Muscle layer of colon (tissue), 2 donors: ENCODE measurements around the gene FIZ1.
A peak's percentile ranks its signal among the peaks of the same experiment; 100 is the strongest.

Experiments used
- H3K27ac ChIP-seq: one replicate; pipeline ENCODE4 v1.7.0; 2013; ENCODE audit warnings: low read depth, mild to moderate bottlenecking, low read length, moderate library complexity
- H3K27me3 ChIP-seq, 2 donors: one replicate each; pipeline ENCODE4 v1.7.0; 2013; ENCODE audit warnings: low read length in 2 of 2, mild to moderate bottlenecking in 2 of 2; ENCODE audit not compliant: insufficient read depth in 2 of 2, control insufficient read depth in 1 of 2
- H3K36me3 ChIP-seq: one replicate; pipeline ENCODE4 v1.7.0; 2013; ENCODE audit warnings: mild to moderate bottlenecking, low read length; ENCODE audit not compliant: insufficient read depth
- H3K4me1 ChIP-seq: one replicate; pipeline ENCODE4 v1.7.0; 2013; ENCODE audit warnings: mild to moderate bottlenecking, low read length; ENCODE audit not compliant: insufficient read depth
- H3K4me3 ChIP-seq, 2 donors: one replicate each; pipeline ENCODE4 v1.7.0; 2013; ENCODE audit warnings: low read length in 2 of 2, low read depth in 1 of 2, mild to moderate bottlenecking in 1 of 2, moderate library complexity in 1 of 2
- H3K9ac ChIP-seq: one replicate; pipeline ENCODE4 v1.7.0; 2013; ENCODE audit warnings: low read length
- H3K9me3 ChIP-seq: one replicate; pipeline ENCODE4 v1.7.0; 2013; ENCODE audit warnings: mild to moderate bottlenecking, low read length
- donor health status: abdominal sarcoma.
- donor health status: Adenocarcinoma of cecum.

Gene FIZ1

DNA sequence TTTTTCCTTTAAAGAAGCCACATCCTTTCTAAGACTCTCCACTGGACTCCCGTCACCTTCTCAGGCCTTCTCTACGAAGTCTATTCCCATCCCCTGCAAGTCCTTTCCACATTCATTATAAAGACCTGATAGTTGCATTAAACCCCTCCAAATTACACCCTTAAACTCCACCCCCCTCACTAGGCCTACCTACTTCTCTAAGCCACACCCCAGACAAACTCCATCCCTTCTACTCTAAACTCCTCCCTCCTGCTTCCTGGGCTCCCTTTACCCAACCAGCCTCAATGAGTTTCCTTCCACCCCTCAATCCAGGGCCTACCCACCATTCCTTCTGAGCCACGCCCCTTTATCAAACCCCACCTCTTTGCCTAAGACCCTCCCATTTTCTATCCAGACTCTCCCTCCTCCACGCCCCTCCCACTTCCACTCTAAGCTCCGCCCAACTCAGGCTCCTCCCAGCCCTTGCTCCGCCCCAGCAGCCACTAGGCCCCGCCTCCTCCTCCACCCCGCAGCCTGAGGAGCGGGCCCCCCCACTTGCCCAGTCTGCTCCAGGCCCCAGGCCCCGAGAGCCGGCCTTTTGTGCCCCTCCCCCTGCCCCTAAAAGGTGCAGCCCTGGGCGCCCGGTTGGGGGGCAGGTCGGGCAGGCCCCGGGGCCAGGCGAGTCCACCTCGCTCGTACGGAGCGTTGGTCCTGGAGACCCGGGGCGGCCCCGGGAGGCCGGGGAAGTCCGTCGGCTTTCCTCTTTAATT is 424 bp downstream of the FIZ1 start:
- H3K9ac ChIP-seq: no peak overlapping the region
- no peaks in the 10 kb centered on the region for H3K9me3 ChIP-seq
- H3K27ac ChIP-seq: peak overlapping the region; percentile 99
- H3K4me3 ChIP-seq: peak overlapping the region; percentile 75 to 91
- no peaks in the 10 kb centered on the region for H3K27me3 ChIP-seq
- H3K4me1 ChIP-seq: peaks cover 18% of the 10 kb centered on the region
- H3K36me3 ChIP-seq: peaks cover 20% of the 10 kb centered on the region

DNA sequence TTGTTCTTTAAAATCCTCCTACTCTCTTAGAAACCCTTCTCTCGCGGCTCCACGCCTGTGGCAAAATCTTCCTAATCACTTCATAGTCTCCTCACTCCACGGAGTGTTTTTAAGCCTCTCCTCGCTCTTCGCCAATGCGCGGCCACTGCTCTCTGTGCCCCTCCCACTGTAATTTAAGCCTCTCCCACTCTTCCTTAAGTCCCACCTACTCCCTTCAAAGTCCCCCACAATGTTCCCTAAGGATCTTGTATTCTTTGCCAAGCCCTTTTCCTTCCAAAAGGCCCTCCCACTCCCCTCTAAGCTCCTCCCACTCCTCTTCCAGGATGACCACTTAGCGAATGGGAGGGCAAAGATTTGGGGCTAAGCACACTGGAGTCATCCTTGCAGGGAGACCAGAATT is 1.3 kb downstream of the FIZ1 start:
- H3K4me3 ChIP-seq: no peak overlapping the region

DNA sequence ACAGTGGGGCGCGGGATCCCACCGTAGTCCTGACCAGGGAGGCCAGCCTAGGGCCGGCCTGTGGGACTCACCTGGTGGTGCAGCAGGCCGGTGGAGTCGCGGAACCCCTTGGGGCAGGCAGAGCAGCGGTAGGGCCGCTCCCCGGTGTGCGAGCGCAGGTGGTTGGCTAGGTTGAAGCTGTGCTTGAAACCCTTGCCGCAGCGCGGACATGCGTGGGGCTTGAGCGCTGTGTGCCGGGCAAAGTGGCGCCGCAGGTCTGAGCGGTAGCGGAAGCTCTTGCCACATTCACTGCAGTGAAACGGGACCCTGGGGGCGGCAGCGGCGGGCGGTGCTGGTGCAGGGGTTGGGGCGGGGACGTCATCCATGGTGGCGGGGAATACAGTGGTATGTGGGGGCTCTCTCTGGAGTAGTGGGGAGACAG is 1.8 kb downstream of the FIZ1 start:
- H3K27me3 ChIP-seq: no peaks in the 10 kb centered on the region
- no peak overlapping the region for H3K4me3 ChIP-seq
- peaks cover 20% of the 10 kb centered on the region for H3K36me3 ChIP-seq
- no peak overlapping the region for H3K27ac ChIP-seq
- H3K9me3 ChIP-seq: no peaks in the 10 kb centered on the region
- H3K4me1 ChIP-seq: peaks cover 18% of the 10 kb centered on the region
- H3K9ac ChIP-seq: no peak overlapping the region

More for the DNA sequence above, 1.3 kb downstream of the FIZ1 start:
- no peaks in the 10 kb centered on the region for H3K9me3 ChIP-seq
- no peak overlapping the region for H3K9ac ChIP-seq
- H3K27ac ChIP-seq: no peak overlapping the region
- peaks cover 18% of the 10 kb centered on the region for H3K4me1 ChIP-seq
- H3K27me3 ChIP-seq: no peaks in the 10 kb centered on the region
- peaks cover 20% of the 10 kb centered on the region for H3K36me3 ChIP-seq

DNA sequence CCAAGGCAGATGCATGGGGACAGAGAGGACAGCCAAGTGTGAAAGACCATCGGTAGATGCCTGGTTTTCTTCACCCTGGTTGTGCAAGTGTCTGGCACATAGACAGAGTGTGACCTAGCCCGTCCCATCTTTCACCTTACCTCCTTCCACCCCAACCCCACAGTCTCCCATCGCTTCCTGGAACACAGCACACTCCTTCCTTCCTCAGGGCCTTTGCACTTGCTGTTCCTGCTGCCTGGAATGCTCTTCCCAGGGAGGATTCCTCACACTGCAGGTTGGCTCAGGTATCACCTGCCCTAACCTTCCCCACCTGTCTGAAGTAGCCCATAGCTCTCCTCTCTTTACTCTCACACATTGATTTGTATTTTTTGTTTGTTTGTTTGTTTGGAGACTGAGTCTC is 3.0 kb downstream of the FIZ1 start:
- peaks cover 25% of the 10 kb centered on the region for H3K36me3 ChIP-seq
- H3K4me1 ChIP-seq: peaks cover 15% of the 10 kb centered on the region
- H3K4me3 ChIP-seq: no peak overlapping the region
- no peaks in the 10 kb centered on the region for H3K9me3 ChIP-seq
- H3K9ac ChIP-seq: no peak overlapping the region
- no peaks in the 10 kb centered on the region for H3K27me3 ChIP-seq
- H3K27ac ChIP-seq: no peak overlapping the region

DNA sequence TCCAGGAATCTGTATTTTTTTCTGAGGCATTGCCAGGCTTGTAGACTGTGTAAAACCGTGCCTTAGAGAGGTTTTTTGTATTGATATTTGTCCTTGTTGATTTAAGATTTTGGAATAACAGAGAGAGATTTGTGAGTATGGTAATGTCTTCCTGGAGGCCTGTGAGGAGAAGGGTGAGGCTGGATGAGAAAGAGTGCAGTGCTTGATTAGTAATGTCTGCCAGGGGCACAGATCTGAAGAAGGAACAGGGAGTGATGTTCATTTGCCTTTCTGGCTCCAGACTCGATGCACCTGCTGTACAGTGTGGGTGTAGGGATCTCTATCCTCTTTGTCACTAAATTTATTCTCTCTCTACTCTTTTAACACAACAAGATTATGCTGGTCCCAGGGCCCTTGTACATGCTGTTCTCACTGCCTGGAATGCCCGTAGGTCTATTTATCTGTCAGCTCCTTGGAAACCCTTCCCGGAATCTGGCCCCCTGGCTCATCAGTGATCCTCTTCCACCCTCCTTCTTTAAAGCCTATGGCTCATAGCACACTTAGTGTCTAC is 4.2 kb downstream of the FIZ1 start:
- H3K4me1 ChIP-seq: peaks cover 8% of the 10 kb centered on the region
- H3K9ac ChIP-seq: no peak overlapping the region
- no peak overlapping the region for H3K4me3 ChIP-seq
- no peaks in the 10 kb centered on the region for H3K9me3 ChIP-seq
- H3K36me3 ChIP-seq: peaks cover 27% of the 10 kb centered on the region
- no peak overlapping the region for H3K27ac ChIP-seq
- H3K27me3 ChIP-seq: no peaks in the 10 kb centered on the region

DNA sequence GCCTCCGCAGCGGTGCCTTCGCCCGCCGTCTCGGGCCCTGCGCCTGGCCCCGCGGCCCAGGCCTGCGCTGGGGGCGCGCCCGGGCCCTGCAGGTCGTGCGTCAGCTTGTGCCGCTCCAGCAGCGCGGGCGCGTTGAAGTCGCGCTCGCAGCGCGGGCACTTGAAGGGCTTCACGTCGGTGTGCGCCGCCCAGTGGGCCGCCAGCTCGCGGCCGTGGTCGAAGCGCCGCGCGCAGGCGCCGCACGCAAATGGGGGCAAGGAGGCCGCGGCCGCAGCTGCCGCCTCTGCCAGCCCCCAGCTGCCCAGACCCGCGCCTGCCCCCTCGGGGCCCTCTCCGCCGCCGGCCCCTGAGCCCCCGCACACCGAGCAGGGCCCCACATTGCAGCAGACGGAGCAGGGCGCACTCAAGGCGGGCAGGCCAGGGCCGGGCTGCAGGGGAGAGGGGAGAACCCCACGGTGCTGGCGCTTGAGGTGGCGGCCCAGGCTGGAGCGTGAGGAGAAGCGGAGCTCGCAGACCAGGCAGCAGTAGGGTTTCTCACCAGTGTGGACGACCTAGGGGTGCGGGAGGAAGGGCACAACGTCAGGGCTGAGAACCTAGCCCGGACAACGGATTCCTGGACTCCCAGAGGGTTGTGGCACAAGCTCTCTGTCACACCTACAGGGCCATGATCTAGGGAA is 6.1 kb downstream of the FIZ1 start:
- Histone ChIP-seq H3K27me3 (no peaks in the 10 kb centered on the region), H3K9me3 (no peaks in the 10 kb centered on the region), H3K27ac (no peak overlapping the region), H3K9ac (no peak overlapping the region), H3K4me3 (no peak overlapping the region), H3K4me1 (peaks cover 2% of the 10 kb centered on the region), H3K36me3 (peaks cover 27% of the 10 kb centered on the region)

DNA sequence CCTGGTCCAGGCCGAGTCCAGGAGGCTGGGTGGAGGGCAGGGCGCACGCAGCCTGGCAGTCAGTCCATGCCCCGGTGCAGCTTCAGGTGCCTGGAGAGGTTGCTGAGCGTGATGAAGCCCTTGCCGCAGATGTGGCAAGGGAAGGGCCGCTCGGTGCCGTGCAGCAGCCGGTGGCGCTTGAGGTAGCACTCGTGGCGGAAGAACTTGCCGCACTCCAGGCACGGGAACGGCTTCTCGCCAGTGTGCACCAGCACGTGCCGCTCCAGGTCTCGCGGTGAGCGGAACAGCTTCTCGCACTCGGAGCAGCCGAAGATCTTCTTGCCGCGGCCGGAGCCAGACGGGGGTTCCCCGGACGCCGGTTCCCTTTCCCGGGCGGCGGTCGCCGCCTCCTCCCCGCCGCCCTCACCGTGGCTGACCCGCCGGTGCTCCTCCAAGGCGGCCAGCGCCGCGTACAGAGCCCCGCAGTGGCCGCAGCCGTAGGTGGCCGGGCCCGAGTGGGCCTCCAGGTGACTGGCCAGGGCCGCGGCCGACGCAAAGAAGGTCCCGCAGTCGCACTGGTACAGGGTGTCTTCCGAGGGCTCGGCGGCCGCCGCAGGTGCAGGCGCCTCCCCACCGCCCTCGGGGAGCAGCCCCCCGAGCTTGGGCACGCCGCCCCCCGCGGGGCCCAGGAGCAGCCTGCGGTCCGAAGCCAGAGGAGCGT is 6.8 kb downstream of the FIZ1 start:
- Histone ChIP-seq H3K27ac (no peak overlapping the region), H3K4me3 (no peak overlapping the region), H3K9ac (no peak overlapping the region), H3K27me3 (no peaks in the 10 kb centered on the region), H3K36me3 (peaks cover 27% of the 10 kb centered on the region), H3K9me3 (no peaks in the 10 kb centered on the region), H3K4me1 (no peaks in the 10 kb centered on the region)

DNA sequence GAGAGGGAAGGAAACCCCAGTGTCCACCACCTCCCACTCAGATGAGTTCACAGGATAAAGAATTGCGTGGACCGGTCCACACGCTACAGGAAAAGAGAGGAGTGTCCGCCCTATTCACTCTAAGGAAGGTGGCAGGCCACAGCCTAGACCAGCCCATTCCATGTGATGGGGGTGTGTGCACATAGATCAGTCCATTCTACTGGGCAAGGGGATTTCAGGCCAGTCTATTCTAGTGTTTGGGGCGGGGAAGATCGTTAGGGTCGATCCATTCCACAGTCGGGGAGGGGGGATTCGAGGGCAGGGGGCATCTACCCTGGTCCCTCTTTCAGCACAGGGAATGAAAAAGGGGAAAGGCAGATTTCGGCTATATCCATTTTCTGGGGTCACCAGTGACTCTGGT is 7.8 kb downstream of the FIZ1 start:
- Histone ChIP-seq H3K9ac (no peak overlapping the region), H3K27me3 (no peaks in the 10 kb centered on the region), H3K36me3 (peaks cover 22% of the 10 kb centered on the region), H3K27ac (no peak overlapping the region), H3K4me3 (no peak overlapping the region), H3K4me1 (peaks cover 8% of the 10 kb centered on the region), H3K9me3 (no peaks in the 10 kb centered on the region)

DNA sequence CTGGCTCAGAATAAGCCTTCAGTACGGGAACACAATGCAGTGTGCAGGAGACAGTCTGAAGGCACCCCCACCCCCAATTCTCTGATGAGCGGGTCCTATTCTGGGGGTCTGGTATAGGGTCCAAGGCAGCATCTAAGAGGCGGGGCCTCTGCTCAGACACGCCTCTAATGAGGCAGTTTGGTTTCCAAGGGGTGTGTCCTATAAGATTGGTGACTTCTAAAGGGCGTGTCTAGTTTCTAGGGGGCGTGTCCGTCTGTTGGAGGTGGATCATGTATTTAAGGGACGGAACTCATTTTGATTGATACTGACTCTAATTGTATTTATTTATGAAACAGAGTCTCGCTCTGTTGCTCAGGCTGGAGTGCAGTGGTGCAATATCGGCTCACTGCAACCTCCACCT is 8.7 kb downstream of the FIZ1 start:
- no peak overlapping the region for H3K9ac ChIP-seq
- H3K4me3 ChIP-seq: no peak overlapping the region
- no peaks in the 10 kb centered on the region for H3K9me3 ChIP-seq
- peaks cover 11% of the 10 kb centered on the region for H3K4me1 ChIP-seq
- no peaks in the 10 kb centered on the region for H3K27me3 ChIP-seq
- H3K27ac ChIP-seq: no peak overlapping the region
- H3K36me3 ChIP-seq: peaks cover 13% of the 10 kb centered on the region

DNA sequence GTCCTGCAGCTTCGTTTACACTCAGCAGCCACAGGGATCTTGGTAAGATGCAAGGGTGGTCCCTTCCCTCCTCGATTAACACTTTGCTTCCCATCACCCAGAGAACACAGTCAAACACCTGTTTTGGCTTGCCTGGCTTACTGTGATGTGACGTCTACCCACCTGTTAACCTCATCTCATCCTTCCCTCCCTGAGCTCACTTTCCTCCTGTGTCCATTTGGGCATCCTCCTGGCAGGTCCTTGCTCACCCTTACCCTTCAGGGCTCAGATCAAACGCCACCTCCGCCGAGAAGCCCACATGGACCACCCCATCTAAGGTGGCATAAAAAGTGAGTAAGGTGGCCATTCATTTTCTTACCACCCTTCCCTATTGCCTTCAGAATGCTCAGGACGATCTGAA is 9.2 kb downstream of the FIZ1 start:
- Histone ChIP-seq H3K9ac (no peak overlapping the region), H3K4me3 (no peak overlapping the region)

DNA sequence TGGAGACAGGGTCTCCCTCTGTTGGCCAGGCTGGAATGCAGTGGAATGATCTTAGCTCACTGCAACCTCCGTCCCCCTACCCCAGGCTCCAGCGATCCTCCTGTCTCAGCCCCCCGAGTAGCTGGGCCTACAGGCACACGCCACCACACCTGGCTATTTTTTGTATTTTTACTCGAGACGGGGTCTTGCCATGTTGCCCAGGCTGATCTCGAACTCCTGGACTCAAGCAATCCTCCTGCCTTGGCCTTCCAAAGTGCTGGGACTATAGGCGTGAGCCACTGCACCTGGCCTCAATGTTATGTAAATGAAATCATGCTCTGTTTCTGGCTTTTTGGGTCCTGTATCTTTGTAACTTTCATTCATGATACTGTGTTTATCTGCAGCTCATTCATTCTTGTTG is 10.6 kb downstream of the FIZ1 start:
- H3K27me3 ChIP-seq: no peaks in the 10 kb centered on the region
- H3K36me3 ChIP-seq: peaks cover 7% of the 10 kb centered on the region
- no peak overlapping the region for H3K9ac ChIP-seq
- H3K4me3 ChIP-seq: no peak overlapping the region
- no peak overlapping the region for H3K27ac ChIP-seq
- no peaks in the 10 kb centered on the region for H3K9me3 ChIP-seq
- peaks cover 11% of the 10 kb centered on the region for H3K4me1 ChIP-seq

More for the DNA sequence above, 9.2 kb downstream of the FIZ1 start:
- Histone ChIP-seq H3K27ac (no peak overlapping the region), H3K36me3 (peaks cover 8% of the 10 kb centered on the region), H3K9me3 (no peaks in the 10 kb centered on the region), H3K27me3 (no peaks in the 10 kb centered on the region), H3K4me1 (peaks cover 11% of the 10 kb centered on the region)
